Embryonic facial prominence (tissue), 1 donor: ENCODE results near the gene TTLL13.

Experiments
- DNase-seq: peaks from one replicate; pipeline ENCODE4 v3.0.0-alpha.2; 2016; ENCODE audit errors: extremely low spot score

The TTLL13 gene, protein sequence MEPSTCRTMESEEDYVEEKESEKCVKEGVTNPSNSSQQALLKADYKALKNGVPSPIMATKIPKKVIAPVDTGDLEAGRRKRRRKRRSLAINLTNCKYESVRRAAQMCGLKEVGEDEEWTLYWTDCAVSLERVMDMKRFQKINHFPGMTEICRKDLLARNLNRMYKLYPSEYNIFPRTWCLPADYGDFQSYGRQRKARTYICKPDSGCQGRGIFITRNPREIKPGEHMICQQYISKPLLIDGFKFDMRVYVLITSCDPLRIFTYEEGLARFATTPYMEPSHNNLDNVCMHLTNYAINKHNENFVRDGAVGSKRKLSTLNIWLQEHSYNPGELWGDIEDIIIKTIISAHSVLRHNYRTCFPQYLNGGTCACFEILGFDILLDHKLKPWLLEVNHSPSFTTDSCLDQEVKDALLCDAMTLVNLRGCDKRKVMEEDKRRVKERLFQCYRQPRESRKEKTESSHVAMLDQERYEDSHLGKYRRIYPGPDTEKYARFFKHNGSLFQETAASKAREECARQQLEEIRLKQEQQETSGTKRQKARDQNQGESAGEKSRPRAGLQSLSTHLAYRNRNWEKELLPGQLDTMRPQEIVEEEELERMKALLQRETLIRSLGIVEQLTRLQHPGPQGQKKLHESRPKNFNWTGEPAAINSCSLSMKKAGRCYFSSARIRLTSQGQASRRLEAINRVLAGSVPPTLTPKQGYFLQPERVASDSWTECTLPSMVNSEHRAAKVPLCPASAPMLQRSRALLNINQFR

DNA sequence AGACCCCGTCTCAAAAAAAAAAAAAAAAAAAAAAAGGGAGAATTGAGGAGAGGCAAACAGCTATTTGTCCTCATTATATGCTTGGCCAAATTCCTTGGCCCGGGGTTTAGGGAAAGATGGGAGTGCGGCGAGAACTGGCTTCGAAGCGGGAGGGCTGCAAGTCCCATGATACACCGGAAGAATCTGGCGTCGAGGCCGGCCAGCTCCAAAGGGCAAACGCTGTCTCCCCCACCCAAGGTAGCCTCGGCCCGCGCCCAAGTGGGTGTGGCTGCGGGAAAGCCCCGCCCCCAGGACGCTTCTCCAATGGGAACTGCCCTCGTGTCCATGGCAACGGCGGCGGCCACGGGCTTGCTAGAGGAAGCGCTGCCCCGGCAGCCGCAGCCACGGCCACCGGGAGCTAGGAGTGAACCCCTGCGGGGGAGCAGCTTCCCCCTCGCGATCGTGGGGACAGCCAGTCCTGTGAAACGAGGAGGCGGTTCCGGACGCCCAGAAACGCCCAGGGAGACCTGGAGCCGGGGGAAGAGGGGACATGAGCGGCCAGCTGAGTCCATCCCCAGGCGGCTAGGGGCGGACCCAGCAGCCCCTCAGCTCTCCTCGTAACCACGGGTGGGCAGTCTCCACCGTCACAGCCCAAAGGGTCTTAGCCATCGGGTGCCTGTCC lies at the start of gene TTLL13:
Gene TTLL13, plus strand, starts transcription at position 354 of the 661 bp plus-strand sequence. CDS start 1,075 bp downstream, outside the sequence.
- DNase-seq: peak; percentile 52

DNA sequence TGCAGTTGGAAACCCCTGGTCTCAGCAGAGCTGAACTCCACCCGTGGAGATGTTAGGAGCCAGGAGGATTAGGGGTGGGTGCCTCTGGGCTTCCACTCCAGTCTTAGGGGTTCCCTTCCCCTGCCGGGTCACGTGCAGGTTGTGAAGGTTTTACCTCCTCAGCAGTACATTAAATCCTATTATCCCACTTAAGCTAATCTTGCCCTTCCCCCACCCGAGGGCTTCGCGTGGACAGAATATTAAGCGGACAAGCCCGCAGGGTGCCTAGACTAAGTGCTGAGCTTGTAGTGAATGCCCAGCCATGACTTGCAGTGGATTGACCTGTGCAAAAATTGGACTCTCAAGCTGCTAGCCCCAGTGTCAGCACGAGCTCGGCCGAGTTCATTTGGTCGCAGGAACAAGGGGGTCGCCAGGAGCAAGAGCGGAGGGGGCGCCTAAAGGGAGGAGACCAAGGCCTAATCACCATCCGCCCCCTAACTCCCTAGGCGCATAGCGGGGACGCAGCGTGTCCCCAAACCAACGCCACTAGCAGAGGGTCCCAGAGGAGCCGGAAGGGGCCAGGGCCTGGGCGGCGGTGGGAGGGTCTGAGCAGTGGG lies 48.7 kb upstream of the TTLL13 start:
- DNase-seq: no peak

DNA sequence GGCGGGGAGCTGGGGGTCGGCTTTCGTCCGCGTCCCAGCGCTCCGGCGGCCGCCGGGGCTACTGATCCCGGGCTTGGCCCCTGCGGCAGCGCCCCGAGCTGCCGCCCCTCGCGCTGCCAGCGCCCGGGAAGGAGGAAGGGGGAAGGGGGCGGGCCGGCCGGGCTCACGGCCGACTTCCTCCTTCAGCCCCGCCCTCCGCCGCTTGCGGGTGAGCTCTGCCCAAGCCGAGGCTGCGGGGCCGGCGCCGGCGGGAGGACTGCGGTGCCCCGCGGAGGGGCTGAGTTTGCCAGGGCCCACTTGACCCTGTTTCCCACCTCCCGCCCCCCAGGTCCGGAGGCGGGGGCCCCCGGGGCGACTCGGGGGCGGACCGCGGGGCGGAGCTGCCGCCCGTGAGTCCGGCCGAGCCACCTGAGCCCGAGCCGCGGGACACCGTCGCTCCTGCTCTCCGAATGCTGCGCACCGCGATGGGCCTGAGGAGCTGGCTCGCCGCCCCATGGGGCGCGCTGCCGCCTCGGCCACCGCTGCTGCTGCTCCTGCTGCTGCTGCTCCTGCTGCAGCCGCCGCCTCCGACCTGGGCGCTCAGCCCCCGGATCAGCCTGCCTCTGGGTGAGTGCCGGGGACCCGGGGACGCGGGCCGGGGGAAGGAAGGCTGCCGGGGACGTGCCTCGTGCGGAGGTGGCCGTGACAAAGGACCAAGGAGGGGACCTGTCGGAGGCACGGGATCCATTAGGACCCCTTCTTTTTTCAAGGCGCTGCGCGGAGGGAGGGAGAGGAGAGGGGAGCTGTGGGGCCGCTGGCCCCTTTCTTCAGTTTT lies 48.0 kb upstream of the TTLL13 start, which contains the start of gene SEMA4B:
Gene SEMA4B, plus strand, starts transcription at position 201 of the 814 bp plus-strand sequence. Its CDS starts 249 bp downstream, at position 450.
- no peak for DNase-seq

DNA sequence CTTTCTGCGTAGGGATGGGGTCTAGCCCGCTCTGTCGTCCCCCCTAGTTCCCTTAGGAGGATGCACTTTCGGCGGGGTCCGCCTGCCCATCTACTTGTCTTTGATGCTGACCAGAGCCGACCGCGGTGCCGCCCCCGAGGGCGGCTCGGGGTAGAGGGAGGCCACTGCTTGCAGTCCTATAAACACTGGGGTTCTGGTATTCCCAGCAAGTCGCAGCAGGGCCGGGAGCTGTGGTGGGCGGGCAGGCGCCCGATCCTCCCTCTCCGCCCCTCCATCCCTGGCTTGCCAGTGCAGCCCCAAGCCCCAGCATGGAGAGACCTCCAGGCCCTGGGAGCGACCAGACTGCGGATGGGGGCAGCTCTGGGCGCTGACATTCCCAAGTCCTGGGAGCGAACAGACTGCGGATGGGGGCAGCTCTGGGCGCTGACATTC lies 47.4 kb upstream of the TTLL13 start:
- DNase-seq: no peak

DNA sequence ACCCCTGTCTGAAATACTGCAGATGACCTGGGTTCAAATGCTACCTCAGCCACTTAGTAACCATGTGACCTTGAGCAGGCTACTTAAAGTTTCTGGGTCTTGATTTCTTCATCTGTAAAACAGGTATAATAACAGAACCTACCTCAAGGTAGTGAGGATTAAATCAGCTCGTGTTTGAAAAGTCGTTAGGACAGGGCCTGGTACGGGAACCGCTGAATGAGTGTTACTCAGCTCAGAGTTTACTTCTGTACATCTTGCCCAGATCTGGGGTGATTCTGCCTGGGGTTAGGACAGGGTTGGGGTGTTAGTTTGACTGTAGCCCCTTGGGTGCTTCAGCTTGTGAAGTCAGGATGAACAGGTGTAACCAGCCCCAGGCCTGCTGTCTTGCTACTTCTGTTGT lies 46.4 kb upstream of the TTLL13 start:
- no peak for DNase-seq

DNA sequence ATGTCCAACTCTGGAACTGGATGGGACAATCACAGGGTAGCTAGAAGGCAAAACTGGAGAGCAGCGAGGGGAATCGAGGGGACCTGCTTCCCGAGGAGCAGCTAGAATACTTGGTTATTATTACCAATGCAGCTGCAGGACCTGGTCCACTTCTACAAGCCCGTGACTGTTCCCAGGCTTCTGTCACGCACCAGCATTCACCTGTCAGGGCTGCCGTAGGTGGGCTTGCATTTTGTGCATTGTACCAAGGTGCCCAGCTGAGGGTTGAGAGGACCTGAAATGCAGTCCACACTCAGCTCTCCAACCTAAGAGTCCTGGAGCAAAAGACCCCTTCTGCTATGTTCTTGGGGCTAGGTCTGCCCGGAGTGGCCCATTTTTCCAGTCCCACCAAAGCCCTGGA lies 45.9 kb upstream of the TTLL13 start:
- no peak for DNase-seq

DNA sequence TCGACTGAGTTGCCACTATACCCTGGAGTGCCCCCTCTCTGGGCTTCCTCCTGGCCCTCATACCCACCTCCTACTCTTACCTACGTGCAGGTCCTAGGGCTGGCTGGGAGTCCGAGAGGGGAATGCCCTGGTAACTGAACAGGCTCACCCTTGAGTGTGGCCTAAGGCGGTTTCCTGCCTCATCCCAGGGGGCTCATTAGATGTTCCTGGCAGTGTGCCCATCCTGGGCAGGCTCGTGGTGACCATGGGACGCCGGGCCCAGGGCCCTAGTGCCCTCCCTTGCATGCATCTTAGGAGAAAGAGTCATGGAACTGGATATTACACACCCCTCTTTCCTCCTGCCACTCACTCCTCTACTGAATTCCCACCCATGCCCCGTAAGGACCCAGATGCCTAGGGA lies 45.4 kb upstream of the TTLL13 start:
- DNase-seq: no peak

DNA sequence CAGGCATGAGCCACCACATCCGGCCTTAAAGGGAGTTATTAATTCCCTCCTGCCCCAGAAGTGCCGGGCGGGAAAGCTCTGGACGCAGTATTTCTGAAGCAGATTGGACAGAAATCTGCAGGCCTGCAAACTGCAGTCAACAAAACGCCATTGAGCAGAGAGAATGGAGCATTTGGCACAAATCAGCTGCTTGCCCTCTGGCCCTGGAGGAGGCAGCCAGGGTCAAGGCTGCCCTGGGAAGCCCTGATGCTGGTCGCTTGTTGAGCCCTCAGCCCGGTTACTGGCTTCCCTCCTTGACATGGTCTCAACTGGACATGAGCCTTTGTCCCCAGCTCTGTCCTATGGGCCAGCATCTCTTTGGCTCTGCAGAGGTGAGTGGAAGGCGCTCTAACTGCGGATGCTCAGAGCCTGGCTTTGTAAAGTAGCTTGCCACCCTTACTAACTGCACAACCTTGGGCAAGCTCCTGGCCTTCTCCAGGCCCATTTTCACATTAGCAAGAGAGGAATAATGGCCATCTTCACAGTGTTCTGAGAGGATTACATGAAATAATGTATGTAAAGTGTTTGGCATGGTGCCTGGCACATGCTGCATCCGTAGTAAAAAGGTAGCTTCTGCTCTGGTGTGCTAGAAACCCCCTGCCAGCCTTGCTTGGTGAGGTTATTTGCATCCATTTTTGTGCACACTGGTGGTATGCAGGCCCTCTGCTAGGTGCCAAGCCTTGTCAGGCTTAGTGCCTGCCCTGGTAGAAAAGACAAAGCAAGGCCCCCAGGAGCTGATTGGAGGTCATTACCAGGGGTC lies 44.1 kb upstream of the TTLL13 start:
- no peak for DNase-seq

DNA sequence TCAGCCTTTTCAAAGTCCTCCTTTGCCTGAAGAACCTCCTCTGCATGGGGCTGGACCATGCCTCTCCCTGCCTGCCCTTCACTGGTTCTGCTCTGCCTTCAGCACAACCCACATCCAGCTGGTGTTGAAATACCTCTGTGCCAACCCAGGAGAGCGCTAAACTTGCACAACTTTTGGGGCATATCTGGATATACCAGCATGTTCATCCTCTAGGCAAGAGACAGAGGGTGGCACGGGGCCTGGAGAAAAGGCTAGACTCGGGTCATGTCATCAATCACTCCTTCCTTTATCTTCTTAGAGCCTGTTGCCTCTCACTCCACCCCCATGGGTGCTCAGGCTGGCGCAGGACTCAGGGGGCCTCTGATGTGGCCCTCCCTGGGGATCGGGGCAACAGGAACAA lies 43.5 kb upstream of the TTLL13 start:
- no peak for DNase-seq

DNA sequence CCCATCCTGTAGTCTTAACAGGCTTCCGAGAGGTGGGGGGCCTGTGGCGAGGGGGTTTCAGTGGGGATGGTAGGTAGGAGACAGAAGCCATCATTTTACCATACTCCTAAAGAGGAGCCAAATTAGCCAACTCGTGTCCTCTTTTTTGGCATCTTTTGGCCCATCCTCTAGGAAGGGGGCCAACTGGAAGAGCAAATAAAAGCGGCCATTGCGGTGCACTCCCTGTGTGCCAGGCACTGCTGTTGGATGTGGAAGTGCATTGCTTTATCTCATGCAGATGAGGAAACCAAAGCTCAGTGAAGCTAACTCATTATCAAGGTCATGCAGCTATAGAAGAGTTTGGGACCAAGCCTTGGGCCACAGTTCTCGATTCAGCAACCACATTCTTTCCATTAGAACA lies 42.1 kb upstream of the TTLL13 start:
- no peak for DNase-seq

DNA sequence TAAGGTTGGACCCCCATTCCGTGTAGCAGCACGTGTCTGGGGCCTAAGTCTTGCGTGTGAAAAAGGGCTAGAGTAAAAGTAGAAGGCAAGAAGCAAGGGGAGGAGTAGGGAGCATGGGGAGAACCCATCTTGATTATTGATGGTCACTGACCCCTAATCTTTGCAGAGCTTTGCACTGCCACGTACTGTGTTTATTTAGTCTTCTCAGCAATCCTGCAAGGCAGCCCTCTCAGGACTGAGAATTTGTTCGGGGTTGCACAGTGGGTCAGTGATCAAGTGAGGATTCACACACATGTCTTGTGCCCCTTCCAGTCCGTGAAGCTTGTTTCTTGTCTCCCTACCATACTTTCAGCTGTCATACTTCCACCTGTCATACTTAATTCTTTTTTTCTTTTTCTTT lies 41.0 kb upstream of the TTLL13 start:
- no peak for DNase-seq

DNA sequence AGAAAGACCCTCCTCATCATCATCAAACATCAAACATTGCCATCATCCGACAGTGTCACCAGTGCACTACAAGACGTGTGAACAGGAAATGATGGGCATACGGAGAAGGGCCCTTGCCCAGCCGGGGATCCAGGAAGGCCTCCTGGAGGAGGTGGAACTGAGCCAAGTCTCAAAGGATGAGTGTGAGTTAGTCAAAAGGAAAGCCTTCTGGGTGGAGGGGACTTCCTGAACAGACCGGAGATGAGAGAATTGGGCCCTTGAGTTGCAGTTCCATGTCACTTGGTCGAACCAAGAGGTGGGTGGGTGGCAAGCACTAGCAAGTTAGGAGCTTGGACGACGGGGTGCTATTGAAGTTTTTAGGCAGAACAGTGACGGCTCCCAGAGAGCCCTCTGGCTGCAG lies 39.8 kb upstream of the TTLL13 start:
- no peak for DNase-seq

DNA sequence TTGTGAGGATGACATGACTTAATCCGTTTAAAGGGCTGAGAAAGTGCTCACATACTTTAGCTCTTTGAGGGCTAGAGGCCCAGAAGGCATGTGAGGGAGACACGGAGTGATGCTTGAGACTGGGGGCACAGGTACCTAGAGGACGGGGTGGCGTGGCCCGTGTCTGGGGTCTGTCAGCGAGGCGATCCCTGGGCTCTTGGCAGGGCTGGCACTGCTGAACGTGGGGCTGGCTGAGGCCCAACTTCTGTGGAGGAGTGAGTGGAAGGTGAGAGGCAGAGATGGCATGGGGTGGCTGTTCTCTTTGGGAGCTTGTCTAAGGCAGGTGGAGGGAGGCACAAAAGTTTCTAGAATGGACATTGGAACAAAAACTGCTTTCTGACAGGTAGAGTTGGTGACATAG lies 38.8 kb upstream of the TTLL13 start:
- DNase-seq: no peak

DNA sequence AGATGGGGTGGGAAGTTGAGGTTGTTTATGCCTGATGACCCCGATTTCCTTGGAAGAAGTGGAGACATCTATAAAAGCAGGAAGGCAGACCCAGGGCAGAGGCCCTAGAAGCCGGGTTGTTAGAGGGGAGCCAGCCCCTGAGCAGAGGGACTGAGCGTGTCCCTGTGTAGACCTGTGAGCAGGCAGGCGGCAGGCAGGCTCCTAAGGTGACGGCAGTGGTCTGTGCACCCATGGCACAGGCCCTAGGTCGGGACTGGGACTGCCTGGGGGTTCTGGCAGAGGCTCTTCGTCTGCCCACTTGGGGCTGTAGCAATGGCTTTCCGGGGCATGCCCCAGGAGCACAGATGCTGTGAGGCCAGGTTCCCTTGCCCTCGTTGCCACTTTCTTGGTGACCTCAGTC lies 38.3 kb upstream of the TTLL13 start:
- DNase-seq: no peak

DNA sequence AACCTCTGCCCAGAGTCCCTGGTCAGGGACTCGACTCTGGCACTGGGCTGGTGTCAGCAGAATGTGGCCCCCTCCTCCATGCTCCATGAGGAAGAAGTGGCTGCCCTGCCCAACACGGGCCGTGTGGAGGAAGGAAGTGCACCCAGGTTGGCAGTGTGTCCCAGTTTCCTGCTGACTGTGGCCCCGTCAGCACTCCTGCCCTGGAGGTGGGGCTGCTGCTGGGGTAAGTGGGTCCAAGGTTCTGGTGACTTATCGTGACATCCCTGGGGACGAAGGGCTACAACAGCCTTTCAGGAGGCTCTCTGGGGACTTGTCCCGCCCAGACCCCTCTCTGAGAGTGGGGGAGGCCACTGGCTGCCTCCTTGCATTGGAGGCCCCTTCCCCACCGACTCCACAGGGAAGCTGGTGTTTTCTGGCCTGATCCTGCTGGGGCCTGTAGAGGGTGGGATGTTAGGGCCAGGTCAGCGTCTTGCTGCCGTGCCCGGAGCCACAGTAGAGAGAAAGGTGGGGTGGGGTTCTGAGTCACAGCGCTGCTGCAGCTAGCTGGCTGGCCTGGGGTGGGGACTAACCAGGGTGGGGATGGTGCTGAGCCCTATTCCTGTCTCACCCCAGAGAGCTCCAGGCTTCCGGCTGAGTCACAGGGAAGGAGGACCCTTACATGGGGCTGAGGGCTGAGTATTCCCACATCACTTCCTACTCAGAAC lies 37.8 kb upstream of the TTLL13 start:
- DNase-seq: no peak

DNA sequence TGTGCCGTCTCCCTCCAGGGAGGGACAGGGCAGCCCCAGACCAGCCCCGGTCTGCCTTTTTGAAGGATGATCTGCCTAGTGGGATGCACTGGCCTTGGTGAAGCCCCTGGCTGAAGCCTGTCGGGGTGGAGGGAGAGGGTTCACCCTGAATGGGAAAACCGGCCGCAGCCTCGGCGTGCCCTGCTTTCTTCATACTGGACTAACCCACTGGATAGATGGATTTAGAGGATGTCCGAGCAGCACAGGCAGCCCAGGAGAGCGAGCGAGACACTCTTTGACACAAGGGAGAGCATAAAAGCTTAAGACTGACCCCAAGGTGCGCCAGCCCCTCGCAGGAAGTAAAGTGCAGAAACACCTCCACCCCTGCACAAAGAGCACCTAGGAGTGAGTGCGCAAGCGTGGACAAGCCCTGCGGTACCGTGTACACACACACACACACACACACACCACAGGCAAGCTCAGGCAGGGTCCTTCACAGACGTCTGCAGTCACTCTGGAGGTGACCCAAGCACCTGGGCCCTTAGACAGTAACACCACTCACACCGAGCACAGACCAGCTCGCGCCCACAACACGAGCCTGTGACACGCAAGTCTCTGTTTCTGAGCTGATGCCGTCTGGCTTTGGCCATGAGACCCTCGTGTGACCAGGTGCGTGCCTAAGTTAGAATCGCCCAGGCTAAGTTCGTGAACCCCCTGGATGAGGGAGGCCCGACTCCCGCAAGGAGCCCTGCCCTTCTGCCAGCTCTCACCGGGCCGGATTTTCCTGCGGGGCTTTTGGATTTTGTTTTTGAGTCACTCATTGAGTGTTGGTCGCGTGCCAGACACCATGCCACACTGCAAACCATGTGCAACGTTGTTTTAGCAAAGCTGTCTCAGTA lies 36.9 kb upstream of the TTLL13 start:
- no peak for DNase-seq

DNA sequence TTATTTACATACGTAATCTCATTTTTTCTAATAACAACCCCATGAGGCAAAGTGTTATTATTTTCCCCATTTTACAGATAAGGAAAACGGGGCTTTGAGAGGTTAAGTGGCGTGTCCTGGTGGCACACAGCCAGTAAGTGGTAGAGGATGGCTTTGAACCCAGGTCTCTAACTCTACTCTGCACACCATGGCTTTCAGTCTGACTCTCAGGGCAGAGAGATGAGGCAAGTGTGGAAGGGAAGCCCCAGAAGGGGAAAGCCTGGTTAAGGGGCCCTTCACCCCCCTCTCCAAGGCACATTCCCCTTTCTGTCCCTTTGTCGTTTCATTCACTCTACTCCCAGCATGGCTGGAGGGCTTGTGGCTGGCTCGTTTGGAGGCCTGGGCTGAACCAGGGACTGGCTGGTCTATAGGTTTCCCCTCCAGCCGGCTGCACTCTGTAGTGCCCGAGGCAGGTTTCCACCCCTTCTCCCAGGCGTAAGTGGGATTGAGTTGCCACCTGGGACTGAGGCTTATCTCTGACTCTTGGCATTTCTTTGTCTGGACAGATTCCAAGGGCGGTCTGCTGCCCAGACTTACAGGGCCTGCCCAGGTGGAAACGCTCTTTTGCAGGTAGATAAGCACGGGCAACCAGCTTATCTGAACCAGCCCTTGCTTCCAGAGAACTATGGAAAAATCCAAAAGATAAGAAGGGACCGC lies 36.1 kb upstream of the TTLL13 start:
- DNase-seq: no peak

DNA sequence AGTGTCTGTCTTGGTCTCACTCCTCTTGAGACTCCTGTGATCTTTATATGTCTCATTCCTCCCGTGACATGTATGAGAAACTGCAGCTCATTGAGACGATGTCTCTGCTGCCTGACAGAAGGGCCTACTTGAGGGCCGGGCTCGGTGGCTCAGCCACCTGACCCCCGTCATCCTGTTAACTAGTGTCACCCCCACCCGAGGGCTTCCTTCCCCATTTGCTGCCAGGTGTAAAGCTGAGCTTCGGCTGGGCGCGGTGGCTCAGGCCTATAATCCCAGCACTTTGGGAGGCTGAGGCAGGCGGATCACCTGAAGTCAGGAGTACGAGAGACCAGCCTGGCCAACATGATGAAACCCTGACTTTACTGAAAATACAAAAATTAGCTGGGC lies 35.5 kb upstream of the TTLL13 start:
- DNase-seq: no peak
